Left lung (tissue), 10 donors: ENCODE measurements around the gene SORCS3. TPM values are rescaled to one million over a fixed set of nuclear protein-coding genes. Genes with fewer than 3 reads are reported as not detected.

Experiments used
- ATAC-seq: fragments of 200-7000 bp; cut with Tn5 transposase; one replicate; pipeline ENCODE4 v1.9.1; 2020; ENCODE audit warnings: moderate library complexity
- DNase-seq, 4 donors: peaks; one replicate each; pipeline ENCODE4 v3.0.0-alpha.2; 2013 to 2020
- H3K27ac ChIP-seq, 2 donors: fragments of 200-600 bp; sonication (generic) in 1 of 2; one replicate each; pipeline versions ENCODE4 v1.5.0 to v1.8.0; 2020 to 2021
- H3K27me3 ChIP-seq, 2 donors: fragments of 200-600 bp; sonication (generic) in 1 of 2; one replicate each; pipeline versions ENCODE4 v1.5.0 to v1.8.0; 2020 to 2021
- H3K36me3 ChIP-seq, 2 donors: fragments of 200-600 bp; sonication (generic) in 1 of 2; one replicate each; pipeline versions ENCODE4 v1.5.0 to v1.8.0; 2020 to 2021
- H3K4me1 ChIP-seq, 2 donors: fragments of 200-600 bp; one replicate each; pipeline ENCODE4 v1.8.0; 2021
- H3K4me3 ChIP-seq, 2 donors: fragments of 200-600 bp; sonication (generic) in 1 of 2; one replicate each; pipeline versions ENCODE4 v1.5.0 to v1.8.0; 2020 to 2021; ENCODE audit warnings: mild to moderate bottlenecking in 1 of 2
- H3K9me3 ChIP-seq, 2 donors: fragments of 200-600 bp; sonication (generic) in 1 of 2; one replicate each; pipeline versions ENCODE4 v1.5.0 to v1.8.0; 2020 to 2021
- intact Hi-C, 2 donors: fragments of 100-400 bp; cut with DNase I; formaldehyde crosslinking; loops; one replicate each; pipeline versions ENCODE4 v1.11.2 to v1.14.2; 2022
- polyA plus RNA-seq, 6 donors: library from polyadenylated mRNA; unstranded; fragments of 120-200 nt; gene quantifications; one replicate each; pipeline ENCODE4 v1.2.1, GENCODE V29; 2013; ENCODE audit not compliant: insufficient read length in 6 of 6
- total RNA-seq, 2 donors: library from RNA; stranded (reverse); fragmentation: NEBNext Ultra II Directional; extraction: Animal tissue kit (Norgen Biotek cat#: 25700); gene quantifications; one replicate each; pipeline ENCODE4 v1.2.1, GENCODE V29; 2021
- TF ChIP-seq, protein P1 (sequence below), 2 donors: fragments of 200-600 bp; sonication (generic) in 1 of 2; IDR thresholded peaks; one replicate each; pipeline versions ENCODE4 v1.5.0 to v1.8.0; 2021; ENCODE audit warnings: antibody characterized with exemption in 2 of 2
- donor health status: DM: no; HTN: yes; CAD: no.
- donor health status: DM: no; HTN: no; CAD: no.

Gene SORCS3
- total and polyA plus RNA-seq, 8 donors = 0.05 to 0.24 (median 0.06) TPM; not detected in 2

GRCh38 chr10:104802941-104803340 lies 161.9 kb downstream of the SORCS3 start:
- no peak for DNase-seq
- no peaks in the 10 kb centered on the region for H3K36me3 ChIP-seq
- H3K9me3 ChIP-seq = no peaks in the 10 kb centered on the region
- intact Hi-C loops = no loop called here
- H3K27ac ChIP-seq = no peak overlapping the region
- no peak for ATAC-seq
- TF ChIP-seq, protein P1, sequence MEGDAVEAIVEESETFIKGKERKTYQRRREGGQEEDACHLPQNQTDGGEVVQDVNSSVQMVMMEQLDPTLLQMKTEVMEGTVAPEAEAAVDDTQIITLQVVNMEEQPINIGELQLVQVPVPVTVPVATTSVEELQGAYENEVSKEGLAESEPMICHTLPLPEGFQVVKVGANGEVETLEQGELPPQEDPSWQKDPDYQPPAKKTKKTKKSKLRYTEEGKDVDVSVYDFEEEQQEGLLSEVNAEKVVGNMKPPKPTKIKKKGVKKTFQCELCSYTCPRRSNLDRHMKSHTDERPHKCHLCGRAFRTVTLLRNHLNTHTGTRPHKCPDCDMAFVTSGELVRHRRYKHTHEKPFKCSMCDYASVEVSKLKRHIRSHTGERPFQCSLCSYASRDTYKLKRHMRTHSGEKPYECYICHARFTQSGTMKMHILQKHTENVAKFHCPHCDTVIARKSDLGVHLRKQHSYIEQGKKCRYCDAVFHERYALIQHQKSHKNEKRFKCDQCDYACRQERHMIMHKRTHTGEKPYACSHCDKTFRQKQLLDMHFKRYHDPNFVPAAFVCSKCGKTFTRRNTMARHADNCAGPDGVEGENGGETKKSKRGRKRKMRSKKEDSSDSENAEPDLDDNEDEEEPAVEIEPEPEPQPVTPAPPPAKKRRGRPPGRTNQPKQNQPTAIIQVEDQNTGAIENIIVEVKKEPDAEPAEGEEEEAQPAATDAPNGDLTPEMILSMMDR (IDR thresholded peaks at IDR 0.05) = no peak
- H3K27me3 ChIP-seq = no peaks in the 10 kb centered on the region
- no peak overlapping the region for H3K4me3 ChIP-seq
- H3K4me1 ChIP-seq = no peaks in the 10 kb centered on the region

GRCh38 chr10:104804880-104805279 lies 163.8 kb downstream of the SORCS3 start:
- intact Hi-C loops = no loop called here
- ATAC-seq (no peak), DNase-seq (no peak)
- Histone ChIP-seq H3K4me3 (no peak overlapping the region), H3K9me3 (no peaks in the 10 kb centered on the region), H3K36me3 (no peaks in the 10 kb centered on the region), H3K27ac (no peak overlapping the region), H3K4me1 (no peaks in the 10 kb centered on the region), H3K27me3 (no peaks in the 10 kb centered on the region)
- TF ChIP-seq, protein P1 (IDR thresholded peaks at IDR 0.05) = no peak

GRCh38 chr10:104806801-104807200 lies 165.7 kb downstream of the SORCS3 start:
- Histone ChIP-seq H3K4me3 (no peak overlapping the region), H3K4me1 (no peaks in the 10 kb centered on the region), H3K36me3 (no peaks in the 10 kb centered on the region), H3K27me3 (no peaks in the 10 kb centered on the region), H3K9me3 (no peaks in the 10 kb centered on the region), H3K27ac (no peak overlapping the region)
- TF ChIP-seq, protein P1 (IDR thresholded peaks at IDR 0.05) = no peak
- ATAC-seq (no peak), DNase-seq (no peak)
- intact Hi-C loops = no loop called here

DNA sequence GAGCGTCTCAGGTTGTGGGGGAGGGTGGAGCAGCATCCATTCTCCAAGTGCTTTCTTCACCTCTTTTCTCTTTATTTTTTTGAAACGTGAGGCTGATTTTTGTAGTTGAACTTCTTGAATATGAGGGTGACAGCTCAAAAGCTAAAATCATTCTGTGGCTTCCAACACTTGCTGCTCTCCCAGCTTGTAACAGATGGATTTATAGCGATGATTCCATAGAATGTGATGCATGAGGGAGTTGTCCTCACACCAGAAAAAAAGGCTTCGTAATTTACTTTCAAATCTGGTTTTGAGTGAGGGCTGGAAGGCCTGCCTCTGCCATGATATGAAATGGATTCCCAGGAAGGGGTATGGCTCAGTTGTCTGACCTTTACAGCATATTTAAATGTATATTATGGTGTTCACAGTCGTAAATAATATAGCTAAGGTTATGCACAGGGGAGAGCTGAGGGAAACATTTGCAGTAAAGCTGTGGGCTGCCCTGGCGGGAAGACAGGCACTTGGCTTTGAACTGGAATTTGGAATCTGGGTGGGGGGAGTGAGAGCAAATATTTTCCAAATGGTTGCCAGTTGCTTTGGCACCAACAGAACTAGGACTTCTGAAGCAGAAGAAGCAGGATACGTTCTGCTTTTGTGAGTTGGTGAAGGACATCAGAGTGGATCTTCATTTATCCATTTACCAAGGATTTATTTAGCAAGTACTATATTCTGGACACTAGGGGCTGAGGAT lies 166.7 kb downstream of the SORCS3 start:
- intact Hi-C loops = no loop called here
- DNase-seq (no peak), ATAC-seq (no peak)
- H3K4me3 ChIP-seq = no peak overlapping the region
- H3K27me3 ChIP-seq = no peaks in the 10 kb centered on the region
- H3K9me3 ChIP-seq = no peaks in the 10 kb centered on the region
- H3K36me3 ChIP-seq = no peaks in the 10 kb centered on the region
- TF ChIP-seq, protein P1 (IDR thresholded peaks at IDR 0.05) = no peak
- no peaks in the 10 kb centered on the region for H3K4me1 ChIP-seq
- H3K27ac ChIP-seq = no peak overlapping the region

GRCh38 chr10:104809288-104810090 lies 168.4 kb downstream of the SORCS3 start:
- intact Hi-C loops = no loop called here
- Histone ChIP-seq H3K36me3 (no peaks in the 10 kb centered on the region), H3K4me3 (no peak overlapping the region), H3K27me3 (no peaks in the 10 kb centered on the region), H3K4me1 (no peaks in the 10 kb centered on the region), H3K9me3 (no peaks in the 10 kb centered on the region), H3K27ac (no peak overlapping the region)
- TF ChIP-seq, protein P1 (IDR thresholded peaks at IDR 0.05) = no peak
- peak in 1 of 4 donors; percentile 3 for DNase-seq
- no peak for ATAC-seq
